Heart left ventricle (tissue), 16 donors: ENCODE measurements around the gene OGFOD1. TPM values are rescaled to one million over a fixed set of nuclear protein-coding genes. Genes with fewer than 3 reads are reported as not detected.

Experiments
- ATAC-seq, 4 donors: fragments of 200-7000 bp; cut with Tn5 transposase; one replicate each; pipeline ENCODE4 v1.9.1; 2020 to 2022; ENCODE audit warnings: moderate library complexity in 4 of 4, mild to moderate bottlenecking in 3 of 4, moderate number of reproducible peaks in 1 of 4
- DNase-seq, 5 donors: peaks; one replicate each; pipeline ENCODE4 v3.0.0-alpha.2; 2020
- H3K27ac ChIP-seq, 12 donors: fragments of 200-600 bp; sonication (generic) in 4 of 12; one replicate each; pipeline versions ENCODE4 v1.5.0 to v1.8.0; 2016 to 2022; ENCODE audit warnings: mild to moderate bottlenecking in 2 of 12
- H3K27me3 ChIP-seq, 9 donors: fragments of 200-600 bp; sonication (generic) in 2 of 9; one replicate each; pipeline versions ENCODE4 v1.5.1 to v1.8.0; 2016 to 2022; ENCODE audit warnings: mild to moderate bottlenecking in 3 of 9
- H3K36me3 ChIP-seq, 9 donors: fragments of 200-600 bp; sonication (generic) in 2 of 9; one replicate each; pipeline versions ENCODE4 v1.5.0 to v1.8.0; 2018 to 2022; ENCODE audit warnings: mild to moderate bottlenecking in 2 of 9
- H3K4me1 ChIP-seq, 12 donors: fragments of 200-600 bp; sonication (generic) in 4 of 12; one replicate each; pipeline versions ENCODE4 v1.5.0 to v1.8.0; 2016 to 2022; ENCODE audit warnings: mild to moderate bottlenecking in 3 of 12
- H3K4me3 ChIP-seq, 12 donors: fragments of 200-600 bp; sonication (generic) in 4 of 12; one replicate each; pipeline versions ENCODE4 v1.5.0 to v1.8.0; 2017 to 2022; ENCODE audit warnings: mild to moderate bottlenecking in 9 of 12, moderate library complexity in 4 of 12
- H3K9me3 ChIP-seq, 12 donors: fragments of 200-600 bp; sonication (generic) in 4 of 12; one replicate each; pipeline versions ENCODE4 v1.5.0 to v1.8.0; 2016 to 2022; ENCODE audit warnings: mild to moderate bottlenecking in 1 of 12
- CTCF ChIP-seq, 12 donors: fragments of 200-600 bp; sonication (generic) in 4 of 12; IDR thresholded peaks; one replicate each; pipeline versions ENCODE4 v1.5.0 to v1.8.0; 2018 to 2022; ENCODE audit warnings: antibody characterized with exemption in 12 of 12, mild to moderate bottlenecking in 5 of 12
- POLR2A ChIP-seq, 2 donors: fragments of 450-650 bp; IDR thresholded peaks; one replicate each; pipeline ENCODE4 v1.6.1; 2017; ENCODE audit warnings: antibody characterized with exemption in 2 of 2, mild to moderate bottlenecking in 2 of 2, moderate library complexity in 2 of 2
- WGBS, 4 donors: extraction: QIAGEN DNeasy Blood & Tissue Kit in 2 of 4; methylation state at CpG; one replicate each; pipeline versions ENCODE4 v1.1.5 to v1.1.7; 2013 to 2018; 5-methylcytosine and 5-hydroxymethylcytosine counted together
- intact Hi-C, 10 donors: fragments of 100-400 bp; cut with DNase I; formaldehyde crosslinking; loops; one replicate each; pipeline versions ENCODE4 v1.11.1 to v1.14.2; 2022
- polyA plus RNA-seq, 2 donors: library from polyadenylated mRNA; stranded (reverse); fragments of 200-250 nt; gene quantifications; one replicate each; pipeline ENCODE4 v1.2.3, GENCODE V29; 2013
- total RNA-seq, 9 donors: library from RNA; depleted of rRNA in 2 of 9; stranded (reverse); fragments of >200 nt in 2 of 9; fragmentation: NEBNext Ultra II Directional in 3 of 9; extraction: Animal tissue kit (Norgen Biotek cat#: 25700) in 3 of 9; gene quantifications; one replicate each; pipeline versions ENCODE4 v1.1.0 to v1.2.4, GENCODE V29; 2016 to 2023
- donor health status: ischemic (EF 13 %, LVEDD 7.1; RV severe dilation, severe dysfunction).
- donor health status: healthy with polysubstance abuse.
- donor health status: DM: no; HTN: yes; CAD: no.
- donor health status: DM: no; HTN: no; CAD: no.
- donor health status: ischemic (EF 25% LVEDD 6.9; RV normal size, moderate dysfunction).
- donor health status: ischemic (EF 25% LVEDD 5.7; RV mildly dilated, moderate dysfunction).
- donor health status: healthy.
- donor health status: DM: yes; HTN: yes; CAD: no.
- donor health status: ischemic (EF 35%, LVEDD 5.7; RV mildly dilated, moderate dysfunction).
- donor health status: nonischemic (EF 11% LVEDD 7.7; RV severe dilation, severe dysfunction).
- donor health status: DM: yes; HTN: yes; CAD: no.
- donor health status: PGD.
- donor health status: ischemic (EF 29% LVEDD 5.4; RV normal size, mild dysfunction).
- donor health status: nonischemic (EF 23%, LVEDD 6.1; RV moderate dilation, normal function).

OGFOD1 gene
- total and polyA plus RNA-seq, 11 donors = 11.4 to 39.1 (median 31.9) TPM

DNA sequence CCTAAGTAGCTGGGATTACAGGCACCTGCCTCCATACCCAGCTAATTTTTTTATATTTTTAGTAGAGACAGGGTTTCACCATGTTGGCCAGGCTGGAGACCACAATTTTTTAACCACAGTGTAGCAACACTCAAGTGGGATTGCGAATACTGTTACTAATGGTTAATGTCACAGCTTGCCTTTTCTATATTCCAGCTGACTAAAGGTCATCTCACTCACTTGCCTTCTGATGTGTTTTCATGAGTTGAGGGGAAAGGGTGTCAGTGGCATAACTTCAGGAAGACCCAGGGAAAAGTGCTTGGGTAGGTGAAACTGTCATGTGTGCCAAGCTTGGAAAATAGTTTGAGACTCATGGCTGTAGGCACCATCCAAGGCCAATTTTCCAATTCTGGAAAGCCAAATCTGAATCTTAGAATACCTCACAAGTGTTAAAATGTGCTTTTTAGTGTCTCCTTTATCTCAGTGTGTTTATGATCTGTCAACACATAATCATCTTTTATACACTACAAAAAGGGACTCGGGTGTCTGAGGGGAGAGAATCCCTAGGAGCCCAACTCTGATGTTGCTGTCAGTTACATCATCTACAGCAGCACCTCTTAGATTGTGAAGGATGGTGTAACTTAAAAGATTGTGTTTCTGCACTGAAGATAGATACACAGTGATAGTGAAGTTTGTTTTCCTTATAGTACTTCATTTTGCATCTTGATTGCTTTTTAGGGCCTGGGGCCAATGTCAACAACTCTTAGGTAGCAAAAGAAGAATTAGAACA, 27.1 kb downstream of the OGFOD1 start:
- DNase-seq (no peak), ATAC-seq (no peak)
- no peak overlapping the region for H3K27ac ChIP-seq
- H3K36me3 ChIP-seq = peaks cover 0 to 100% (median 93%) of the 10 kb centered on the region in 9 donors
- TF ChIP-seq POLR2A (IDR thresholded peaks at IDR 0.05) = no peak
- no peak for TF ChIP-seq CTCF (IDR thresholded peaks at IDR 0.05)
- no peaks in the 10 kb centered on the region for H3K9me3 ChIP-seq
- 80 to 89% (median 83%) methylated on average over 2 of the region's 2 CpGs for WGBS, 4 donors
- intact Hi-C loops = no loop called here
- H3K4me1 ChIP-seq = peaks cover 0 to 6% (median 0%) of the 10 kb centered on the region in 12 donors
- no peaks in the 10 kb centered on the region for H3K27me3 ChIP-seq
- no peak overlapping the region for H3K4me3 ChIP-seq

DNA sequence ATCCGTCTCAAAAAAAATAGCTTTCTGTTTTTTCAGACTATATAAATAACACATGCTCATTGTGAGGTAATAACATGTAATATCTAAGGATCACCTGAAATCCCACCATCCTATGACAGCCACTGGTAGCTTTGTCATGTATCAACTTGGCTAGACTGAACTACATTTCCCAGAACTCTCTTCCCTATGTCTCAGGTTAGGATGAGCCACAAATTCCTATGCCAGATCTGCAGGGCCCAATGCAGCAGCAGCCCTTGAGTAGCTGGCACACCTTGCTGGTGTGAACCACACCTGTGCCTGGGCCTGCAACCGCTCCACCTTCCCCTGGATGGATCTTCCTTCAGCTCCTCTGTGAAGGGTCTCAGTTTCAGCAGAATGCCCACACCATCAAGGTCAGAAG, 28.1 kb downstream of the OGFOD1 start:
- H3K27ac ChIP-seq = no peak overlapping the region
- no peaks in the 10 kb centered on the region for H3K9me3 ChIP-seq
- ATAC-seq (no peak), DNase-seq (no peak)
- H3K4me1 ChIP-seq = peaks cover 0 to 6% (median 0%) of the 10 kb centered on the region in 12 donors
- H3K4me3 ChIP-seq = no peak overlapping the region
- WGBS, 4 donors = 93 to 98% (median 97%) methylated on average over 2 of the region's 2 CpGs
- no peaks in the 10 kb centered on the region for H3K27me3 ChIP-seq
- TF ChIP-seq CTCF (IDR thresholded peaks at IDR 0.05) (no peak), POLR2A (IDR thresholded peaks at IDR 0.05) (no peak)
- intact Hi-C loops = no loop called here
- peaks cover 0 to 100% (median 90%) of the 10 kb centered on the region in 9 donors for H3K36me3 ChIP-seq

DNA sequence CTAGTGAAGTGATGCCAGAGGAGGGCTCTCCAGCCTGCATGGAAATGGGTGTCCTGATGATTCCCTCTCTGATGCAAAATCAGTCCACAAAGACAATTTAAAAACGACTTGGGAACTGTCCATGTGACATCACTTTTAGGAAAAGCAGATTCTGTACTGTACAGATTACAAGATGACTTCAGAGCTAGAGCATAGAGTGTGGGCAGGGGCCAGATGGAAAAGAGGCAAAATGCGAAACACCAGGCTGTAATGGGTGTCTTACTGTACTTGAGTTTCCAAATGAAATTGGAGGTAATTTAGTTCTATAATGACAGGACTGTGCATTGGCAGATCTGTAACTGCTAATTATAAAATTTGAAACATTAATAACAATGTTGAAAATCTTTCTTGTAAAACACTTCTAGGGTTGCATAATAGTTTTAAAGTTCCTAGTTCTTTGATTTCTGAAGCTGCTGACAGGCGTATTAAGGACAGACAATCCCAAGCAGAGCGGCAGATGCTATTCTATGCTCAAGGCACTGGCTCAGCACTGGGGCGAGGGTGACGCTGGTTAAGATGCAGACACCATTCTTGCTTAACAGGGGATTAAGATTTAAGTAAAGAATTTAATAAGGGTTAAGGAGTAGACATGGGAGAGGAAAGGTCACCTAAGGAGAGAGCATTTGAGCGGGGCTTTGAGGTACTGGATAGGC, 29.6 kb downstream of the OGFOD1 start:
- TF ChIP-seq POLR2A (IDR thresholded peaks at IDR 0.05) (no peak), CTCF (IDR thresholded peaks at IDR 0.05) (no peak)
- peaks cover 0 to 6% (median 0%) of the 10 kb centered on the region in 12 donors for H3K4me1 ChIP-seq
- DNase-seq (no peak), ATAC-seq (no peak)
- H3K9me3 ChIP-seq = no peaks in the 10 kb centered on the region
- H3K27ac ChIP-seq = no peak overlapping the region
- no peak overlapping the region for H3K4me3 ChIP-seq
- peaks cover 0 to 100% (median 89%) of the 10 kb centered on the region in 9 donors for H3K36me3 ChIP-seq
- WGBS, 4 donors = 82 to 87% (median 85%) methylated on average over 7 of the region's 7 CpGs
- intact Hi-C loops = loop anchor here in 1 of 10 donors (10.0 kb wide), 1 partner anchor 56 kb away; the partner anchor contains the start of gene AMFR
- no peaks in the 10 kb centered on the region for H3K27me3 ChIP-seq

GRCh38 chr16:56481468-56482122, 30.2 kb downstream of the OGFOD1 start:
- no peaks in the 10 kb centered on the region for H3K9me3 ChIP-seq
- H3K36me3 ChIP-seq = peaks cover 0 to 100% (median 83%) of the 10 kb centered on the region in 9 donors
- no peak overlapping the region for H3K4me3 ChIP-seq
- ATAC-seq = no peak
- DNase-seq = no peak
- intact Hi-C loops = loop anchor here in 1 of 10 donors (10.0 kb wide), 1 partner anchor 57 kb away; the partner anchor contains the start of gene AMFR
- H3K27me3 ChIP-seq = no peaks in the 10 kb centered on the region
- H3K27ac ChIP-seq = no peak overlapping the region
- TF ChIP-seq POLR2A (IDR thresholded peaks at IDR 0.05) = no peak
- TF ChIP-seq CTCF (IDR thresholded peaks at IDR 0.05) = no peak
- 95 to 100% (median 99%) methylated on average over 2 of the region's 2 CpGs for WGBS, 4 donors
- peaks cover 0 to 6% (median 0%) of the 10 kb centered on the region in 12 donors for H3K4me1 ChIP-seq
